Measurements from ENCODE around the gene PRSS27. TPM values are rescaled to one million over a fixed set of nuclear protein-coding genes. Genes with fewer than 3 reads are reported as not detected.

PRSS27 gene
- polyA plus RNA-seq, 1 donor (not counting 4 experiments of a cell fraction or from before 2014, with no cell fraction given) = 0.20 TPM

GRCh38 chr16:2749936-2750335 lies 29.9 kb upstream of the PRSS27 start:
- H2AFZ ChIP-seq (ENCODE audit: control insufficient read depth, low read length) = no peak overlapping the region
- no peak for DNase-seq (ENCODE audit: low read depth, low spot score)
- no peak overlapping the region for H3K9ac ChIP-seq (ENCODE audit: control insufficient read depth, extremely low read depth, insufficient read depth, low read length)
- no peak for FAIRE-seq
- no peaks in the 10 kb centered on the region for H3K9me3 ChIP-seq (ENCODE audit: control insufficient read depth, low read depth, low read length)
- peaks cover 17% of the 10 kb centered on the region for H3K4me1 ChIP-seq (ENCODE audit: control insufficient read depth, extremely low read depth, insufficient read depth, low read length)
- H3K4me3 ChIP-seq (ENCODE audit: control insufficient read depth in 2 of 3, extremely low read depth in 1 of 3, insufficient read depth in 2 of 3, low read depth in 1 of 3, low read length in 3 of 3) = no peak overlapping the region
- peaks cover 17% of the 10 kb centered on the region for H4K20me1 ChIP-seq (ENCODE audit: control insufficient read depth, extremely low read depth, insufficient read depth, low read length)
- no peak overlapping the region for H3K4me2 ChIP-seq (ENCODE audit: control insufficient read depth, extremely low read depth, insufficient read depth, low read depth, low read length)
- H3K27me3 ChIP-seq (ENCODE audit: control insufficient read depth, extremely low read depth, insufficient read depth, low read length) = no peaks in the 10 kb centered on the region
- TF ChIP-seq CTCF (optimal IDR thresholded peaks at IDR 0.05 in 1 of 3, IDR thresholded peaks at IDR 0.05 in 1 of 3, conservative IDR thresholded peaks at IDR 0.05 in 1 of 3; ENCODE audit: extremely low read depth in 1 of 3, insufficient read depth in 2 of 3, low read length in 3 of 3) = no peak
- no peak for TF ChIP-seq EZH2 (IDR thresholded peaks at IDR 0.05; ENCODE audit: low read length)
- H3K79me2 ChIP-seq (ENCODE audit: control insufficient read depth, insufficient read depth, low read length) = peaks cover 26% of the 10 kb centered on the region
- dilution Hi-C loops (cut with MboI; ENCODE audit: extremely low pct_ligation_motif_present, low sequenced_read_pairs) = no loop called here
- H3K36me3 ChIP-seq (ENCODE audit: control insufficient read depth in 2 of 2, extremely low read depth in 1 of 2, insufficient read depth in 2 of 2, low read length in 2 of 2) = peaks cover 0 to 2% of the 10 kb centered on the region in 2 experiments
- H3K27ac ChIP-seq (ENCODE audit: control insufficient read depth, insufficient read depth, low read length) = no peak overlapping the region
- peaks cover 2% of the 10 kb centered on the region for H3K9me1 ChIP-seq (ENCODE audit: control insufficient read depth, extremely low read depth, insufficient read depth, low read length)

GRCh38 chr16:2749476-2749875 lies 29.5 kb upstream of the PRSS27 start:
- Histone ChIP-seq H3K36me3 (ENCODE audit: control insufficient read depth in 2 of 2, extremely low read depth in 1 of 2, insufficient read depth in 2 of 2, low read length in 2 of 2) (peaks cover 0 to 2% of the 10 kb centered on the region in 2 experiments), H3K4me3 (ENCODE audit: control insufficient read depth in 2 of 3, extremely low read depth in 1 of 3, insufficient read depth in 2 of 3, low read depth in 1 of 3, low read length in 3 of 3) (no peak overlapping the region), H4K20me1 (ENCODE audit: control insufficient read depth, extremely low read depth, insufficient read depth, low read length) (peaks cover 13% of the 10 kb centered on the region), H3K79me2 (ENCODE audit: control insufficient read depth, insufficient read depth, low read length) (peaks cover 21% of the 10 kb centered on the region), H3K9me3 (ENCODE audit: control insufficient read depth, low read depth, low read length) (no peaks in the 10 kb centered on the region), H3K9me1 (ENCODE audit: control insufficient read depth, extremely low read depth, insufficient read depth, low read length) (no peaks in the 10 kb centered on the region), H3K4me1 (ENCODE audit: control insufficient read depth, extremely low read depth, insufficient read depth, low read length) (peaks cover 12% of the 10 kb centered on the region), H2AFZ (ENCODE audit: control insufficient read depth, low read length) (no peak overlapping the region), H3K4me2 (ENCODE audit: control insufficient read depth, extremely low read depth, insufficient read depth, low read depth, low read length) (no peak overlapping the region), H3K27me3 (ENCODE audit: control insufficient read depth, extremely low read depth, insufficient read depth, low read length) (no peaks in the 10 kb centered on the region), H3K27ac (ENCODE audit: control insufficient read depth, insufficient read depth, low read length) (no peak overlapping the region), H3K9ac (ENCODE audit: control insufficient read depth, extremely low read depth, insufficient read depth, low read length) (no peak overlapping the region)
- no peak for DNase-seq (ENCODE audit: low read depth, low spot score)
- TF ChIP-seq EZH2 (IDR thresholded peaks at IDR 0.05; ENCODE audit: low read length) = no peak
- TF ChIP-seq CTCF (optimal IDR thresholded peaks at IDR 0.05 in 1 of 3, IDR thresholded peaks at IDR 0.05 in 1 of 3, conservative IDR thresholded peaks at IDR 0.05 in 1 of 3; ENCODE audit: extremely low read depth in 1 of 3, insufficient read depth in 2 of 3, low read length in 3 of 3) = no peak
- dilution Hi-C loops (cut with MboI; ENCODE audit: extremely low pct_ligation_motif_present, low sequenced_read_pairs) = no loop called here
- no peak for FAIRE-seq
